Left cardiac atrium (tissue), 4 donors: ENCODE data around the gene GEN1. TPM values are rescaled to one million over a fixed set of nuclear protein-coding genes. Genes with fewer than 3 reads are reported as not detected.
A peak's percentile ranks its signal among the peaks of the same experiment; 100 is the strongest.
"Not testable (repeated sequence)": the region's sequence is repeated elsewhere in the genome, so short reads cannot be mapped to it uniquely, and the experiment has no call there.

ENCODE experiments used
- ATAC-seq, 2 donors: fragments of 200-7000 bp; cut with Tn5 transposase; one replicate each; pipeline ENCODE4 v1.9.1; 2020; ENCODE audit warnings: mild to moderate bottlenecking in 2 of 2, moderate library complexity in 2 of 2
- DNase-seq: peaks from one replicate; pipeline ENCODE4 v3.0.0-alpha.2; 2020
- intact Hi-C, 2 donors: fragments of 100-400 bp; cut with DNase I; formaldehyde crosslinking; loops; one replicate each; pipeline versions ENCODE4 v1.14.1 to v1.15.1; 2022 to 2023
- total RNA-seq, 2 donors: library from RNA; stranded (reverse); fragmentation: NEBNext Ultra II Directional; extraction: Animal tissue kit (Norgen Biotek cat#: 25700); gene quantifications; one replicate each; pipeline ENCODE4 v1.2.1, GENCODE V29; 2021
- donor health status: DM: no; HTN: yes; CAD: no.
- donor health status: DM: no; HTN: yes; CAD: no; lungs with severe emphysema.
- donor health status: DM: yes; HTN: yes; CAD: no.
- donor health status: Dilated cardiomyopathy.

Gene GEN1
- total RNA-seq, 2 donors from 2014 or later, result 3.0 TPM

DNA sequence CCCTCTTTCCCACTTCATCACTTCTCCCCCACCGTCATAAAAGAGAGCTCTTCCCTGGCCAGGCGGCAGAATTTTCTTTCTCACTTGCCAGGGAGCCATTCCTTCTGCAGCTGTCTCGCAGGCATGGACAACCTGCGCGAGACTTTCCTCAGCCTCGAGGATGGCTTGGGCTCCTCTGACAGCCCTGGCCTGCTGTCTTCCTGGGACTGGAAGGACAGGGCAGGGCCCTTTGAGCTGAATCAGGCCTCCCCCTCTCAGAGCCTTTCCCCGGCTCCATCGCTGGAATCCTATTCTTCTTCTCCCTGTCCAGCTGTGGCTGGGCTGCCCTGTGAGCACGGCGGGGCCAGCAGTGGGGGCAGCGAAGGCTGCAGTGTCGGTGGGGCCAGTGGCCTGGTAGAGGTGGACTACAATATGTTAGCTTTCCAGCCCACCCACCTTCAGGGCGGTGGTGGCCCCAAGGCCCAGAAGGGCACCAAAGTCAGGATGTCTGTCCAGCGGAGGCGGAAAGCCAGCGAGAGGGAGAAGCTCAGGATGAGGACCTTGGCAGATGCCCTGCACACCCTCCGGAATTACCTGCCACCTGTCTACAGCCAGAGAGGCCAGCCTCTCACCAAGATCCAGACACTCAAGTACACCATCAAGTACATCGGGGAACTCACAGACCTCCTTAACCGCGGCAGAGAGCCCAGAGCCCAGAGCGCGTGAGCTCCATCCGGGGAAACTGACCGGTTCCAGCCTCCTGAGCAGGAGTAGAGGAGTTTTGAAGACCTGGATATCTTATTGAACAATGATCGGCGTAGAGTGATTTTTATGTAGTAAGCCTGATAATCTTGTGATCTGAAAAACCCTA lies 62.7 kb downstream of the GEN1 start, which contains the start of gene MSGN1:
TSS of gene MSGN1 (plus strand) at position 65 of the 850 bp plus-strand sequence. CDS start at position 124, 59 bp downstream.
- DNase-seq (no peak), ATAC-seq (no peak)
- intact Hi-C loops, result no loop called here

DNA sequence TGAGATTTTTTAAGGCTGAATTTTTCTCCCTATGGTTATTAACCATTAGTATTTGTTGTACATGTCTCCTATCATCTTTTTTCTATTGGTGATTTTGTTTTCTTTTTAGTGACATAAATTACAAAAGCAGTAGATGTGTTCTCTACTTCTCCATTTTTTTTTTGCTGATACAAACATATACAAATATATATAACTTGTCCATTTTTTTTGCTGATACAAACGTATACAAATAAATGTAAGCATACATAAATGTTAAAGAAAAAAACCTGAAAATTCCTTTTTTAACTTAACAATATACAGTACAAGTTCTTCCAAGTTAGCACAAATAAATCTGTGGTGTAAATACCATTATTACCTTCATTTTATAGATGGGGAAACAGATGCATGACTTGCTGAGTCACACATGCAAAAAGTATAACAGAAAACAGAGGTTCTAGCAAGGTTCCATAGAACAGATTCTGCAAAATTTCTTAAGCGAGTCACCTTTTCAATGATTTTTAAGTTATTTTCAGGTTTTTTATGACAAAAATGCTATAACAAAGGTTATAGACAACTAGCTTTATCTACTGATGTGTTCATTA lies 64.4 kb downstream of the GEN1 start:
- ATAC-seq (no peak), DNase-seq (no peak)
- intact Hi-C loops, result no loop called here

DNA sequence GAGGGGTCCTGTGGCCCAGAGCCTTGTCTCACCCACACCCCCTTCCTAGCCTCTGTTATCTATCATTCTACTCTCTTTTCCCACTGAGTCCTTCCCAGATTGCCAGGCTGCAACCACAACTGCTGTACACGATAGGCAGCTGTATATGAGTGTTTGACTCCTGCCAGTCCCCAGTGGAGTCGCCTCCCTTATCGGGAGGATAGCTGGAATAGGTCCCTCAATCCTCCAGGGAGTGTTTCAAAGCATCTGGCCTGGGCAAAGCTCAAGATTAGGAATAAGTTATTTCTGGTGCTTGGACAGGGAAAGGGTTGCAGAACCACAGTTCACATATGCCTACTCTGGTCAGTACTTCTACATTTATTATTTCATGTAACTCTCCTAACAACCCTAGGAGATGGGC lies 67.1 kb downstream of the GEN1 start:
- intact Hi-C loops, result loop anchor here in 1 of 2 donors (10.0 kb wide), 1 partner anchor 96 kb away; no protein-coding TSS in a partner anchor

DNA sequence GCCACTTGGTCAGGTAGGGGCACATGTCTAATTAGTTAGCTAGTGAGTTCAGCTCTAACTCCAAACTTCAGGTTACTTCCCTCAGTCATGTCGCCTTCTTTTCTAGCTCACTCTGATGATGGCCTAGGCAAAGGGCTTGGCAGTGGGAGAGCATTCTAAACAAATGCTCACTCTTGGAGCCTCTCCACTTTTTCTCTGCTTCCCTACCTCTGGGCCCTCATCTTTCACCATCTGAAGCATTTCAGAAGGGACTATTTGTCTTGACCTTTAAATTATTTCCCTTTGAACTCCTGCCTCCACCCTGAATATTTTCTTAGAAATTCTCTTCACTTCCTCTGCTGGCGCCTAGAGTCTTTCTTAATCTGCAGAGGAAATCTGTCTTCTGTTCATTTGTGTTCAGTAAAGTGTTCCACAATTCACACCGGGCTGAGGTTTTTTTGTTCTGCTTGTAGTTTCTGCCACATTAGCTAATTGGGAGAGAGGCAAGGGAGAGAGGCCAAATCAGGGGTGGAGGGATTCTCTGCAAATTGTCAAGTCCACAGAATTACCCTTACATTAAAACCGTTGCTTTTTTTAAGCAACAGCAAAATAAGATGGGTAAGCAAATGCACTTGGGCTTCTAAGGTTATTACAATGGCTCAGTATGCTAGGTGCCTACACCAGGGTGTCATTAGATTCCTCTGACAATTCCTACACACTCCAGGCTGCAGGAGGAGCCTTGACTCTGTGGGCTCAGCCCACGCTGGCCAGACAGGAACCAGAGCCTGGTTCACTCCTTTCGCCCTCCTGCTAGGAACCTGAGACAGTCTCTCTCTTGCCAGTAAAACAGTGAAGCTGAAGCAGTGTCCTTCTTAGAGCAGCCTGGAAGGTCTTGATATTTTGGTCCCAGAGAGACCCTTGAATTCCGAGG lies 67.9 kb downstream of the GEN1 start:
- intact Hi-C loops, result loop anchor here in 1 of 2 donors (10.0 kb wide), 1 partner anchor 97 kb away; no protein-coding TSS in a partner anchor
- DNase-seq, result no peak
- peak; percentile 60 to 64 for ATAC-seq

More for the DNA sequence above, 67.1 kb downstream of the GEN1 start:
- ATAC-seq, result peak; percentile 81 to 90
- no peak for DNase-seq

DNA sequence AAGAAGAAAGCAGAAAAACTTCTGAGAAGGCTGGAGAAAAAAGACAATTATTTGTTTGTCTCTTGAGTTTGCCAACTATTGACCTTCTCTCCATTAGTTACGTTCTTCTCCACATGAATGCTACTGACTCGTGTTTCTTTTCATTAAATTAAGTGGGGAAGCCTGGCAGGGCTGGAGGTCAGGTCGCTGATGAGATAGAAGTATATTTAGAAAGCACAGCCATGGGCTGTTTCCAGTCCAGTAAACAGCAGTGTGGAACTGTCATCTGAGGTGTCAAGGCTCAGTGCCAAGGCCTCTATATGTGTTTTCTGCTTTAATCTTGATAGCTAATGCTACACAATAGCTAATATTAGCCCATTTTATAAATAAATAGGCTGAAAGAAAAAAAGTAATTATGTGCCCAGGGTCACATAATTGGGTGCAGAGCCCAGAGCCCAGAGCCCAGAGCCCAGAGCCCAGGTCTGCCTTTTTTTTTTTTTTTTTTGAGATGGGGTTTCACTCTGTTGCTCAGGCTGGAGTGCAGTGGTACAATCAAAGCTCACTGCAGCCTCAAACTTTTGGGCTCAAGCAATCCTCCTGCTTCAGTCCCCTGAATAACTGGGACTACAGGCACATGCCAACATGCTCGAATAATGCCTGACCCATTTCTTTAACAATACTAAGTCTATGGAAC lies 68.6 kb downstream of the GEN1 start:
- no peak for DNase-seq
- intact Hi-C loops, result loop anchor here in 1 of 2 donors (10.0 kb wide), 1 partner anchor 98 kb away; no protein-coding TSS in a partner anchor
- ATAC-seq, result peak in 1 of 2 donors; percentile 67

DNA sequence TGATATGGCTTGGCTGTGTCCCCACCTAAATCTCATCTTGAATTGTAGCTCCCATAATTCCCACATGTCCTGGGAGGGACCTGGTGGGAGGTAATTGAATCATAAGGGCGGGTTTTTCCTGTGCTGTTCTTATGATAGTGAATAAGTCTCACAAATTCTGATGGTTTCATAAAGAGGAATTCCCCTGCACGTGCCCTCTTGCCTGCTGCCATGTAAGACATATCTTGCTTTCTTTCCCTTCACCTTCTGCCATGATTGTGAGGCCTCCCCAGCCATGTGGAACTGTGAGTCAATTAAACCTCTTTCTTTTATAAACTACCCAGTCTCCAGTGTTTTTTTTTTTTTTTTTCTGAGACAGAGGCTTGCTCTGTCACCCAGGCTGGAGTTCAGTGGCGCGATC lies 69.7 kb downstream of the GEN1 start:
- intact Hi-C loops, result loop anchor here in 1 of 2 donors (10.0 kb wide), 1 partner anchor 99 kb away; no protein-coding TSS in a partner anchor
- not testable (repeated sequence) for DNase-seq, ATAC-seq

DNA sequence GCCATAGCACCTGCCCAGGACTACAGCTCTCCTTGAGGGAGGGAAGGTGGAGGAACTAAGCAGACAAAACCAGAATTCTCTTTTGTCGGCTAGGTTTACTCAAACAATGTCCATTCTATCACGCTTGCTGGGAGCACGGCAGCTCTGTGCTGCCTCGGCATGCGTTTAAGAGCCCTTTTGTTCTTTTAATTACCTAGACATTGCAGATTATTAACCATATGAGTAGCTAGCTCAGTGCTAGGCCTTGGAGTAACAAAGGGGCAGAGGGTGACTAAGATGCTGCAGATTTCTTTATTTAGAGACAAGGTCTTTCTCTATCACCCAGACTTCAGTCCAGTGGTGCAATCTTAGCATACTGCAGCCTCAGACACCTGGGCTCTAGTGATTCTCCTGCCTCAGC lies 73.4 kb downstream of the GEN1 start:
- ATAC-seq (no peak), DNase-seq (no peak)
- intact Hi-C loops, result loop anchor here (5.0 to 10.0 kb wide), 3 partner anchors 75 to 105 kb away; partner anchors contain the start of genes GEN1 (in 1 of the 2) and SMC6 (in 1 of the 2)

DNA sequence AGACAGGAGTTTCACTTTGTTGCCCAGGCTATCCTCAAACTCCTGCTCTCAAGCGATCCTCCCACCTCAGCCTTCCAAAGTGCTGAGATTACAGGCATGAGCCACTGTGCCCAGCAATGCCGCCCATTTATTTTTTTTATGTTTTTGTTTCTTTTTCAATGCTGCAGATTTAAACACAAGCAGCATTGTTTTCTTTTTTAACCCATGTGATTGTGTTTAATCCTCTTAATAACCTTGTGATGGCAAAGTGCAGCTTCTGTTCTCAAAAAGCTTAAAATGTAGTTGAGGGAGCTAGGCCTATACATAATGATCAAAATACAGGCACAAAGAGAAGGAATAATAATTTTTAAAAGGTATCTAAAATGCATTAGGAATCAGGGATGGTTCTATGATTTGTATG lies 73.8 kb downstream of the GEN1 start:
- DNase-seq (no peak), ATAC-seq (no peak)
- intact Hi-C loops, result loop anchor here (5.0 to 10.0 kb wide), 3 partner anchors 75 to 105 kb away; partner anchors contain the start of genes GEN1 (in 1 of the 2) and SMC6 (in 1 of the 2)

DNA sequence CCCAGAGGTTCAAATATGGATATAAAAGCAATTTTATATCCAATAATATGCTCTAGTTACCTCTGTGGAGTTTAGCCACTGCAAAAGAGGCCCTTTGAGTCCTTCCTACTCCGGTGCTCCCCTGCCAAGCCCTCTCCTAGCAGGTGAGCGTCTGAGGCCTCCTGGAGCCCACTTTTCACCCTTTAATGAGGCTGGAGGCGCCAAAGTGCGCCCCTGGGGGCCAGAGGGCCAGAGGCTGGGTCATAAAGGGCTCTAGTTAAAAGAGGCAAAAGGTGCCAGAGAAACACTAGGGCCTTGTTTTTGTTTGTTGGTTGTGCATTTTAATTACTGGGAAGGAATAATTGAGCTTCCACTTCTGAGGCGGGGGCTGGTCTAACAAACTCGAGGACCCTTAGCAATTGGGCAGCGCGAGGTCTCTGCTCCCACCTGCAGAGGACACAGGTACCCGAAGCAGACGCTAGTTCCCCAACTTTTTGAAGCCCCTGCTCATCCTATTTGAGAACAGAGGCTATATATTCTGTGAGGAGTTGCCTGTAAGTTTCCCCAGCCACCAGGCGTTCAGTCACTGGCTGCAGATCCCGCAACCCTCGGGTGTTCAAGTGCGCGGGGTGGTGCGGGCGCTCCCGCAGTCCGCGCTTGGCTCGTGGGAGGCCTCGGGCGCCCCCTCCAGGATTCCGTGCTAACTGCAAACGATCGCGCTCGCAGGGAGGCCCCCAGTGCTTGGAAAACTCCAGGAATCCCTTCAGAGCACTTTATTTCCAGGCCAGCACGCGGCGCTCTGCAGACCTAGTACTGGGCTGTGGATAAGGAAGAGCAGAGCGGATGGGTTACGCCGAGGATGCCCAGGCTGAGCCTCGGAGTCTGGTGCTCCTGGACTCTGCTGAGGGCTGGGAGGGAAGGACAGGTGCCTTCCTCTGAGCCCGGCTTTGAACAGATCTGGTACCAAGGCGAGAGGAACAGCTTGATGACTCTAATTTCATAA lies 76.4 kb downstream of the GEN1 start:
- intact Hi-C loops, result no loop called here
- ATAC-seq (peak; percentile 90 to 94), DNase-seq (peak; percentile 68)

DNA sequence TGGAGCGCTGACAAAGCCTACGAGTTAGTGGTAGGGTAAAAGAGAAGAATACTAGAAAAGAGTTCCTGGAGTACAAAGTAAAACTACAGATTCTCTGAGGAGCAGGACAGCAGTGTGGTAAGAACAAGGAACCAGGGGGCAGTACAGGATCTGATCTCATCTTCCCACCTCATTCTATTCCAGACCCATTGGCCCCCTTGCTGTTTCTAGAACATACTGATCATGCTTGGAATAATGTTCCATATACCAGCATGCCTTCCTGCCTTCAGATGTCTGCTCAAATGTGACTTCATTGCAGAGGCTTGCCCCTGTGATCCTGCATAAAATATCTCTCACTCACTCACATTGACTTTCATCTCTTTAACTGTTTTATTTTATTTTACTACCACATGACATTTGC lies 81.6 kb downstream of the GEN1 start:
- DNase-seq (no peak), ATAC-seq (no peak)
- intact Hi-C loops, result no loop called here

Other genes starting within 250 kb of the GEN1 start
- under 1 TPM; 0.16 to 0.18 TPM for gene RAD51AP2, start 235.7 kb upstream of the GEN1 start, total RNA-seq
- gene VSNL1, start 213.4 kb upstream of the GEN1 start, total RNA-seq, result 10 to 100 TPM; 25.2 to 26.6 TPM
- 10 to 100 TPM; 12.4 to 12.8 TPM for gene SMC6, start 328 bp upstream of the GEN1 start, total RNA-seq
- not detected for gene MSGN1, start 62.3 kb downstream of the GEN1 start, total RNA-seq
- gene KCNS3, start 124.5 kb downstream of the GEN1 start, total RNA-seq, result 1 to 10 TPM; 2.8 to 3.9 TPM